NCI-H128 (cell line): ENCODE measurements around the gene TRIM10.
"Not testable (repeated sequence)": the region's sequence is repeated elsewhere in the genome, so short reads cannot be mapped to it uniquely, and the experiment has no call there.

ENCODE experiments used
- DNase-seq: peaks from one replicate; lab custom pipeline; 2025; ENCODE audit not compliant: unreplicated experiment; lab: John Stamatoyannopoulos, UW

The TRIM10 gene

DNA sequence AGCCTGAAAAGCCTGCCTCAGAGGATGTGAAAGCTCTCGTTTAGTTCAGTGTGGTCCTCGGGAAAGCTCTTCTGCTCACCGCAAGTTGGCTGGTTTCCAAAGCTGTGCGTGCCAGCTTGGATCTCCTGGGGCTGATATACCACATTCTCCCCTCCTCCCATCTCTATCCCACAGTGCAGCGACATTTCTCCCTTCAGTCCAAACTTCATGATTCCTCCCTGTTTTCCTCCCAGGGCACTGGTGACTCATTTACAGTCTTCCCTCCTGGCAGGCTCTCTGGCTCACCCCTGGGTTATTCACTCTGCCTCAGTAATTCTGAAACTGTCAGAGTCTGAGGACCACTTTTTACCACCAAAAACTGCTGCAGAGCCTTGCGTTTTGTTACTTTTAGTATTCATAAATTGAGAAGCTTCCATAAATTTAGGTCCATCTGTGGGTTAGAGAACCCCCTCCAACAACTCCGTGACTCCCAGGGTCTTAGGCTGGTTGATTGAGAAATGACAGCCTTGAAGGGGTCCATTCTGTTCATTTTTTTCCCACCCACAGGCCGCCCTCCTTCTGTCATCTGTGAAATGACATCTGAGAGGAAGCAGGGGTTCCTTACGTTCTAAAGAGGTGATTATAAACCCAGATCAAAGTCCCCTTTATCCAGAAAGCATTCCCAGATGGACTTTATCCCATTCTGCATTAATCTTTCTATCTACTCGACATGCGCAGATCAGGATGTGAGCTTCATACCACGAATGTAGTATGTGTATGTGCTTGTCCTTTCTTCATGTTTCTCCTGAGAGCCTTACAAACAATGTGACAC lies 6.1 kb downstream of the TRIM10 start:
- DNase-seq, result no peak

DNA sequence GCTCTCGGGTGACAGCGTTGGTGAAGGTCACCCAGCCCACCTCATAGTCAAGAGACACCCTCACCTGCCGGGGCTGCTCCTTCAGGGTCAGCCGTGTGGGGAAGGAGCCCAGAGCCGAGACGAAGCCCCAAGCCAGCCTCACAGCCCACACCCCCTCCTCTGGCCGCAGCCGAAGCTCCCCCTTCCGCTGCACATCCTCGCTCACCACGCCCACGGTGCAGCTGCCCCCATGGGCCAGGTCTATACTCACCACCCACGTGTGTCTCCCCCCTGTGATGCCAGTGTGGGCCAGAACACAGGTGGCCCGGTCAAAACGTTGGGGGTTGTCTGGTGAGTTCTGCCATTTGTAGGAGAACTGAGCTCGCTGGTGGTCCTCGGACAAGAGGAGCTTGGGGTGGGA lies 7.0 kb downstream of the TRIM10 start:
- DNase-seq, result no peak

DNA sequence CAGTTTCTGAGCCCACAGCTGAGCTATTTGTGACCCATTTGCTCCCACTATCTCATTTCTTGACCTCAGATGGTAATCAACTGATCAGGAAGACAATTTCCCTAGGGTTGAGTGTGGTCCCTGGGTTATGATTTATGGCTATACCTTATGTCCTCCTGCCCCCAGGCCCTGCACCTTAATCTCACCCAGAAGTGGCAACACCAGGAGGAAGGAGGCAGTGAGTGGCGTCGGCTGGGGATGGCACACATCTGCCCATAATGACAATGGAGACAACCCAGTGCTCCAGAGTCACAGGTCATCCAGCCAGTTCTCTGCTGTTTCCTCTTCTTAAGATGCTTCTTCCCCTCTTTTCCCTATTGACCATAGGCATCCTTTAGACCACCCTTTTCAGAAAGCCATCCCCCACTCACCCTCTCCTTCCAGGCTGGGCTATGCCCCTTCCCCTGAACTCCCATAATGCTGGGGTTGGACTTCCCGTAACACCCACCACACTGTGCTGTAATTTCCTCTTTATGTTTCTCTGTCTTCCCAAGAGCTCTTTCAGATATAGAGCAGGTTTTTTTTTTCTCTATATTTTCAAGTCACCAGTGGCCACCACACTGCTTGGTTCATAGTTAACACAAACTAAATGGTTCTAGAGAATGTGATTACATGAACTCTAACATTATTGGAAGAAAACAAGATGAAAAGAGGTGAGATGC lies 8.0 kb downstream of the TRIM10 start:
- no peak for DNase-seq

DNA sequence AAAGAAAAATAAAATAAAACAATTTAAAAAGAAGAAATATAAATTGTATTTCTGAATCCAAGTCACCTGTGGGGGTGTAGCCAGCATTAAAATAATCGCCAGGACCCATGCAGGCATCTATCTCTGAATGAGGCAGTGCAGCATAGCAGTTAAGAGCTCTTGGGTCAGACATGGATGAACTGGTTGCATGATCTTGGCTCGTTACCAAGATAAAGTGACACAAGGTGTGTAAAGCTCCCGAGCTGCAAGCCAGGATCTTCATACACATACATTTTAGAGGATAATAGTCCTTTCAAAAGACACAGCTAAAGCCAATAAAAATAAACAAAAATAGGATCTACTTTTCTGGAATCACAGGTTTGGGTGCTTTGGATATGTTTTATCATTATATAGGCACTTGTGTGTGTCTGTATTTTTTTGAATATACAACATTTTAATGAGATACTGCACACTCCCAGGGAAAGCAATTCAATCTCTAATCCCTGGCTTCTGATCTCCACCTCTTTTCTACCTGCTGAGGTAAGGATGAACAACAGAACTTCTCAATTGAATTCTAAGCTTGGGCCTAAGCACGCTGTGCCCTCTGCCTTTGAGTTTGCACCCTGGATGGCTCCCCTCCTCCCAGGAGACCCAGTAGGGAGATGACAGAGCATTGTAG lies 8.9 kb downstream of the TRIM10 start:
- no peak for DNase-seq

DNA sequence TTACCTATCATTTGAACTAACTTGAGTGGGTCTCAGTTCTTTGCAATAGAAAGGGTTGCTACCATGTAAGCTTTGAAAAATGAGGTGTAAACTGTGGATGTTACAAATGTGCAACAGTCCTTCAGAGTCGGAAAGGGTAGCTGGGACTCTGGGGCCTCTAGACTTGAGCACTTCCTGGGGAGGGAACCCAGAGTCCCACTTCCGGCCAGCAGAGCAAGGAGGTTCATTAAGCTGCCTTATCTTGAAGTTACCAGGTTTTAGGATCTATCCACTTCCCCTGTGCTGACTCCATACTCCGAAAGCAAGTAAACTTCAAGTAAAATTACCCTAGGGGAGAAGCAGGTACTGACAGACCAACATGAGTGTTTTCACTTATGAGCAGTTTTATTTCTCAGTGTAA lies 9.4 kb downstream of the TRIM10 start:
- DNase-seq, result no peak

DNA sequence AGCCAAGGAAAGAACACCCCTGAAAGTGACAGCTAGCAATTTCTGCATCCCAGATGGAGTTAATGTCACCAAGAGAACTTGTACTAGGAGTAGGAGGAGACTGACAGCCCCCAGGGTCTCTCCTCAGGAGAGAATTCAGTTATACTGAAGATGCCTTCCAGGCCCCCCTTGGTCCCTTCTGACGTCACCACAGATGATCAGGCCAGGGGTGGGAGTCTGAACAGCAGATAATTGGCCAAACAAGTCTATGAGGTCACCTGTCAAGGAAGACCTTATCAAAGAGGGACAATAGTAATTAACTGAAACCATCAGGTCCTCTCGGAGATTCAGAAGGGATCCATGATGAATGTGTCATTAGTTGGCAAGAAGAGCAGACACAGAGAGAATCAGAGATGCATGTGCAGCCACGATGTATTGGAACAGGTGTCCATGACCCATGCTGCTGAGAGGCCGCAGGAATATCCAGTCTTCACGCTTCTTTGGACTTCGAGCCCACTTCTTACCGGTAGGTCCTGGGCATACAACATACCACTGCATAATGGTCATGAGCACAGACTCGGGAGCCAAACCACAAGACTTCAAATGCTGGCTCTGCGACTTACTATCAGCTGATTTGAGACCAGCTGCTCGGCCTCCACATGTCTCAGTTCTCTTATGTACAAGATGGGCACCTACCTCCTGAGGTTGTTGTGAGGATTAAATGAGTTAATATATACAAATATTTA lies 10.2 kb downstream of the TRIM10 start:
- DNase-seq, result no peak

DNA sequence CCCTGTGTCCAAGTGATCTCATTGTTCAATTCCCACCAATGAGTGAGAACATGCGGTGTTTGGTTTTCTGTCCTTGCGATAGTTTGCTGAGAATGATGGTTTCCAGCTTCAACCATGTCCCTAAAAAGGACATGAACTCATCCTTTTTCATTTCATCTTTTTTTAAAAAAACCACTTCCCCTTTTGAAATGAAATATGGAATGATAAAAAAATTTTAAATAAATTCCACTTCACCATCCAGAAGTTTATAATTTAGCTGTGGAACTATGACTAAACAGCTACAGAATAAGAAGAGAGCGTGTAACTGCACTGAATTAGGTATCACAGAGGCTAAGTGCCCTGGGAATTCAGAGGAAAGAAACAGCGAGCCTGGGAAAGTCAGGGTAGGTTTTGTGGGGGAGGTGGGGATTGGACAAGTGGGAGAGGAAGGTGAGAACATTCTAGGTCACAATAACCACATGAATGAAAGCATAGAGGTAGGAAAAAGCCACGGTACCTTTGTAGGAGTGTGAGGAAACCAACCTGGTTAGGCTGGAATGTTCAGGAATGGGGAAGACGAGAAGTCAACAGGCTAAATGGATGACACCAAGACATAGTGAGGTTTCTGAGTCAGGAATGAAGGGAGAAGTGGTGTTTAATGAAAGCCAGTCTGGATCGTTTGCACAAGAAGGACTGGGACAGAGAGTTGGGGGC lies 11.0 kb downstream of the TRIM10 start:
- DNase-seq, result no peak

DNA sequence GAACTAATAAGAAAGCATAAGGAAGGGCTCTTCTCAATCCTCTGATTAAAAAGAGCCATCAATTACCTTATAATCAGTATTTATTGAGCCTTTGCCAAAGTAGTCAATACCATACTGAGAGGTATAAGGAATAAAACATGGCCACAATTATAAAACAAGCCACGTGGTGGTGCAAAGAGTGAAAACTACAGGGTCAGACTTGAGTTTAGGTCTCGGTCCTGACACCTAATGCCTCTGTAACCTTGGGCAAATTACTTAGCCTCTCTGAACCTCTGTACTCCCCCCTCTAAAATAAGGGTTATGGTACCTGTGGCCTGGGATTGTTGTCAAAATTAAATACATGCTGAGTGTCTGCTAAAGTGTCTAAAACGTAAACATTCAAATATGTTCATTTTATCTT lies 11.8 kb downstream of the TRIM10 start:
- DNase-seq, result no peak

DNA sequence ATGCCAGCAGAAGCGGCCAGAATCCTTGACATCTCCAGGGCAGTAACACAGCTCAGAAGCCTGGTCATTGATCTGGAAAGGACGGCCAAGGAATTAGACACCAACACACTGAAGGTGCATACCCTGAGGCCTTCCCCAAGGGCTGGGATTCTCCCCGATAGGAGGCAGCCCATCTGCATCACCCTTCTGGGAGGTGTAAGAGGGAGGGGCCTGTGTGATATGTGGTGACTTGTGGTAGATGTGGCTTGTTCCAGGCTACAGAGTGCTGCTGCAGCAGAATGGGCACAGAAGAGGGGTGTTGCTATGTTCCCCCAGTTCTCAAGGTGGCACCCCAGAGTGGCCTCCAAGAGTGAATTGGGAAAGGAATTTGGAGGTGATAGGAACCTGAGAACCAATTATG lies 13.9 kb downstream of the TRIM10 start:
- DNase-seq, result no peak

DNA sequence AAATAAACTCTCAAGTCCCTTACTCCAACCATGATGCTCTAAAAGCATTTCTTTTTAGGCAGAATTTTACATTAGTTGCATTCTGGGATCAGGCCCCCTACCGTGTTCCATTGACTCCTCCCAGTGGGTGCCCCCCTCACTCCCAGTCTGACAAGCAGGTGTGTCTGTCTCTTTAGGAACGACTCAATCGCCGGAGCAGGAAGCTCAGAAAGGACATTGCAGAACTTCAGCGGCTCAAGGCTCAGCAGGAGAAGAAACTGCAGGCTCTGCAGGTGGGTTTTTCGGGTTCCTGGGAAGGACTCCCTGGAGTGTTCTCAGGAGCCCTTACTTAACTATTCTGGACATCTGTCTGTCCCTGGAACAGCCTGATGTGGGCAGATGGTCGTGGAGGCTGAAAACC lies 15.2 kb downstream of the TRIM10 start:
- no peak for DNase-seq

DNA sequence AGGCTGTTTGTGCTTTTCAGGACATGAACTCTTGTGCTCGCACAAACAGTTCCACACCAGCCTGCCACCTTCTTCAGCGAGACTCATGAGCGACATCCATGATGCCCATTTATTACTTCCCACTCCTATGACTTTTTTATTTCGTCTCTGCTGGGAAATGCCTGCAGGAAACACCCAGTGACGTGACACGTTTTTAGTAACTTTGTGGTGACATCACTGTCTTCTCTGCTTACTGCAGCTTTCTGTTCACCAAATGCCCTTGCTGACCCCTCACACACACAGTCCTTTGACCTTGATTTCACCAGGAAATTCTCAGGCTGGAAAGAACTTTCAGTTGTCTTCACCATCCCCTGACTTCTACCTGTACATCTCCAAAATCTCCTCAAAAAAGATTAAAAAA lies 16.2 kb downstream of the TRIM10 start:
- no peak for DNase-seq

DNA sequence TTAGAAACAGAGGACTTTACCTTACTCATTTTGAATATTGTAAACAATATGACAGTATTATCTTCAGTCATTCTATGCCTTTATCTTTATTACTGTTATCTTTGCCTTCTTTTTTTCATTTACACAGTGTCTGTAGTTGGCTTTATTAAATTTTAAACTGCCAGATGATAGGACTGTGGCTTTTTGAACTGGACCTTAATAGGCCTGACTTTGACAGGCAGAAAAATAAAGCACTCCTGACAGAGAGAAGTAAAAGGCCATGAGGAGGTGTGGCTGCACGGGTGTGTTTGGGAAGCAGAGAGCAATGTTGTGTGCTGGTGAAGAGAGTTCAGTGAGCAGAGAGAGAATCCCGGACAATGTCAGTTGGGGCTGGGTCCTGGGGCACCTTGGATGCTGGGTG lies 17.2 kb downstream of the TRIM10 start:
- no peak for DNase-seq

DNA sequence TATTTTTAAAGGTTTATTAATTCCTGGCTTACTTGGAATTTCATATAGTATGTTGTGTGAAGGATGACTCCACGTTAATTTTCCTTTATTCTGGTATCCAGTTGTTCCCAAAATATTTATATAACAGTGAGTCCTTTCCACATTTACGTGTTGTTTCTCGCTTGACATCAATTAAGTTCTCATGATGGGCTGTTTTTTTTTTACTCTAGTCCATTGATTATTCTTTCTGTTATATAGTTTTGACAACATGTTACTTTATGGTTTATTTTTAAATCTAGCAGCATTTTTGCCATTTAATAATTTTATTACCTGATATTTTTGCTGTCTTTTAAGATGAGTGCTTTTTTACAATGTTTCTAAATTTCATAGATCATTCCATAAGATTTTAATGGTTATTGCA lies 18.3 kb downstream of the TRIM10 start:
- no peak for DNase-seq

DNA sequence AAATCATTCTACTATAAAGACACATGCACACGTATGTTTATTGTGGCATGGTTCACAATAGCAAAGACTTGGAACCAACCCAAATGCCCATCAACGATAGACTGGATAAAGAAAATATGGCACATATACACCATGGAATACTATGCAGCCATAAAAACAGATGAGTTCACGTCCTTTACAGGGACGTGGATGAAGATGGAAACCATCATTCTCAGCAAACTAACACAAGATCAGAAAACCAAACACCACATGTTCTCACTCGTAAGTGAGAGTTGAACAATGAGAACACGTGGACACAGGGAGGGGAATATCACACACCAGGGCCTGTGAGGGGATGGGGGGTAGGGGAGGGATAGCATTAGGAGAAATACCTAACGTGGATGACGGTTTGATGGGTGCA lies 20.8 kb downstream of the TRIM10 start:
- not testable (repeated sequence) for DNase-seq

DNA sequence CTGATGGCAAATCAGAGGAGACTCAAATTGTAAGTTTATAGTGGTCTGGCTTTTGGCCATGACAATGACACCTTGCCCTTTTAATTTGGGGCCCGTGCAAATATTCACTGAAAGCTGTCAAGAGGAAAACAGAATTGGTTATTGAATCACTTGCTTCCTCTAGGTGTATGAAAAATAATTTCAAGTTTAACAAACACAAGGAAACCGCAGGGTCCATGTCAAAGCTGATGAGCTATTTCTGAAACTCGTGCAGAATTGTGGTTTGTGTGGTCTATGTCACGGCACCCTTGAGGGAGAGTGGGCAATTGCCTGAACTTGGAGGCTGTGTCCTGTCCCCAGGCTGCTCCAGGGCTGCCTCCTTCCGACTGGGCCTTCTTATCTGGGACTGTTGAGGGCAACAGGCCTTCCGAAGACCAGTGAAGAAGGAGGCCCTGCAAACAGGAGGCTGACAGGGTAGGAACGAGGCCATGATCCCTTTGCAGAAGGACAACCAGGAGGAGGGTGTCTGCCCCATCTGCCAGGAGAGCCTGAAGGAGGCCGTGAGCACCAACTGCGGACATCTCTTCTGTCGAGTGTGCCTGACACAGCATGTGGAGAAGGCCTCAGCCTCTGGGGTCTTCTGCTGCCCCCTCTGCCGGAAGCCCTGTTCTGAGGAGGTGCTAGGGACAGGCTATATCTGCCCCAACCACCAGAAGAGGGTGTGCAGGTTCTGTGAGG lies 24.3 kb downstream of the TRIM10 start:
- no peak for DNase-seq

DNA sequence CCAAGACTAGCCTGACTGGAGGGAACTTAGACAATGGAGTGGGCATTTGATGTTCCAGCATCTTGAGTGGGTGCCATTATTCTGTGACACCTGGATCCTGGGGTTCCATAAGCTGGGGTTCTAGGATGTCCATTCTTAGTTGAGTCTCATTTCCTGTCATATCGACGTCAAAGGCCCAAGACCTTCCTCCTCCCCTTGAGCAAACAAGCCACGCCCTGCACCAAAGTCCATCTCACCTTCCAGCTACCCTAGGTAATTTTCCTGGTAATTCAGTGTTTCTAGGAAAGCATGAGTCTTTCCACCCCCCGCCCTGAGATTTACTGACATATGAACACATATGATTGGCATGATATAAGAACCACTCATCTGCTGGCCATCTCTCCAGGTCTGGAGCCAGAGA lies 25.3 kb downstream of the TRIM10 start, which contains the start of gene TRIM40:
TRIM40 (plus strand) TSS at position 384 of the 400 bp plus-strand sequence. CDS start 897 bp downstream, outside the sequence.
- no peak for DNase-seq

DNA sequence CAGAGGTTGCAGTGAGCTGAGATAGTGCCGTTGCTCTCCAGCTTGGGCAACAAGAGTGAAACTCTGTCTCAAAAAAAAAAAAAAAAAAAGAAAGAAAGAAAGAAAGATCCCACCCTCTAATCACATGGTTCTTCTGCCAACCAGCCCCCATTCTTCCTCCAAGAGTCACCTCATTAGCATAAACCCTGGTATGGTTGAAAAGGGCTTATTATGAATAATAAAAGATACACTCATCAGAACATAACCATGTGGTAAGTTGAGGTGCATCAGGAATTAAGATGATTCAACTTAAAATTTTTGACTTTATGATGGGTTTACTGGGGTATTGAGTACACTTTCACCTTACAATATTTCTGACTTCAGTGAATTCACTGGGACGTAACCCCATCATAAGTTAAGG lies 25.9 kb downstream of the TRIM10 start:
- DNase-seq, result no peak

DNA sequence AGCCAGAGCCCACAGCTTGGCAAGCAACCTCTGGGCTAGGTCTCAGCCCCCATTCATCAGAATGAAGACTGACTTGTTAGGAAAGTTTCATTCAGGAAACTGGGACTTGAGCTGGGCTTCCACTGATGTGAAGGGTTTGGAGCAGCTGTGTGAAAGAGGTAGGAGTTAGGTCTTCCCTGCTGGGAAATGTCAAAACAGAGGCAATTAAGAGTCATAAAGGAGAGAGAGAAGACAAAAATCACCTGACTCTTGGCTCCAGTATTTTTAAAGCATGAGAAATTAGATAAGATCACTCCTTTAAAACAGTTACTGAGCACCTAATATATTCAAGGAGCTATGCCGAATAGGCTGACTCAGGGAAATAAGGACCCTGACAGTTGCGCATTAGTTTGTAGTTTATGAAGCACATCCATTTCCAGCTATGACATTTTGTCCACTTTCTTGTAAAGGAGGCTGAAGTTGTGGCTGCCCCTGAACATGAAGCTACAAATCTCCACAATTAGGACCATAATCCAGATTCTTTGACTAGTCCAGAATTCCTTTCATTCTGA lies 29.0 kb downstream of the TRIM10 start:
- no peak for DNase-seq

DNA sequence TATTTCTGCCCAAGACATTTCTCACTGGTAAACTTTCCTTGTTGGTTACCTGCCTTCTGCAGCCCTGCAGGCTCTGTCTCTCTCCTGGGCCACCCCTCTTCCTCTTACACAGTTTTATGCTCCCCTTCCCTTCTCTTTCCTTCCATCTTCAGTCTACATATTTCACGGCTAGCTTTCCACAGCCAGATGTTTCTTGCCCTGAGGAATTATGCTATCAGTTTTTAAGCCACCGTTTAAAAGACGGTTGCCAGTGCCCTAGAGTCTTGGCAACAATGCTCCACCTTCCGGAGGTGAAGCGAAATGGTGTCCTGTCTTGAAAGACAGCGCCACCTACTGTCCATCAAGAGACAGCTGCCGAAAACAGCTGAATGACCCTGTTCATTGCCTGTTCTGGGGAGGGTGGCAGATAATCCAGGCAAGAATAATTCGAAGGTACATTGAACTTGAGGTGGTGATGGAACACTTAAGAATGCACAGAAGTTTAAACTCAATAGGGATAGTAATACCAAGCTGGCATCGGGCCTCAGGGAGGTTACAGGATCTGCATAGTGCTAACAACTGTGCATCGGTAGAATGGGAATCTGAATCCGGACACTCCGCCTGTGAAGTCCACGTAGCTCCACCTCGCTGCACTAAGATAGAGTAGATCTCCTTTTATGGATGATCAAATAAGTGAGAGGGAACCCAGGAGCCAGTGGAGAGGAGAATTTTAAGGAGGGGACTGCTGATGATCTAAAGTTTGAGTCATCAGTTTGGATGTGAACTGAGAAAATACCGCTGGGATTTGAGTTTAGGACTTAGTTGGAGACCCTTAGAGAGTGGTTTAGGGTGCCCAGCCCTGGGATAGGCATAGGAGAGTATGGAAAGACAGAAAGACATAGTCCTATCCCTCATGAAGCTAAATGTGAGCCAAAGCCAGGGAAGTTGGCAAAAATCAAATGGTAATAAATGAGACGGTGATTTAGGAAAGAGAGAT lies 29.8 kb downstream of the TRIM10 start:
- no peak for DNase-seq
